Peyer's patch (tissue), 4 donors: ENCODE results near the gene UNC119.

ENCODE experiments used
- POLR2A ChIP-seq, 2 donors: fragments of 450-650 bp; IDR thresholded peaks; one replicate each; pipeline ENCODE4 v1.5.1; 2017; ENCODE audit warnings: antibody characterized with exemption in 2 of 2, mild to moderate bottlenecking in 2 of 2, moderate library complexity in 2 of 2
- TF ChIP-seq, protein P1 (sequence below), 6 experiments: fragments of 450-650 bp in 4 of 6; fragments of 200-600 bp in 2 of 6; sonication (generic) in 1 of 6; IDR thresholded peaks; one replicate each; pipeline ENCODE4 v1.5.1; 2017 to 2019; ENCODE audit warnings: antibody characterized with exemption in 6 of 6, mild to moderate bottlenecking in 3 of 6, moderate library complexity in 1 of 6

DNA sequence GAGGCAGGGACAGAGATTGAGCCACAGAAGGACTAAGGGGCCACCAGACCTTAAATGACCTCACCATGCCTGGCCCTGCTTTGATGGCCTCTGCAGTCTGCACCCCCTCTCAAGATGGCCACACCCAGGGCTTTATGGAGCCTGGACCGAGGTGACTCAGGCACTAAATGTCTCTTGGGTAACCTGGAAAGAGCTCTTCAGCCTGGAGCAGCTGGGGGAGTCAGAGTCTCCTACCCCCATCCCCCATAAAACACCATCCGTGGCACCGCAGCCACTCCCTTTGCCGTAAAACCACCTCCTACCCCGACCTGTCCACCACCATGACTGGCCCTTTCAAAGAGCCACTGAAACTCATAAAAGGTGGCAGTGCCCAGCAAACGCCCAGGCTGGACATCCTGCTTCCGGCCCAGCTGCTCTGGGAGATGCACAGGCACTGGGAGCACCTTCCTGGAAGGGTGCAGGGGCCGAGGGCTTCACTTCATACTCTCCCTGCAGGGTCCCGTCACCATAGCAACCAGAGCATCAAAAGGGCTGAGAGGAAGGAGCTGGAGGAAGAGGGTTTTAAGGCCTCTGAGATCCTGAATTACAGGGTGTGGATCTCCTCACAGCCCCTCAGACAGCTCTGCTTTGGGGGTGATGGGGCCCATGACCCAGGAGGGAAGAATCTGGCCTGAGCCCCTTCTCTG, 24.0 kb downstream of the UNC119 start:
- TF ChIP-seq, protein P1, sequence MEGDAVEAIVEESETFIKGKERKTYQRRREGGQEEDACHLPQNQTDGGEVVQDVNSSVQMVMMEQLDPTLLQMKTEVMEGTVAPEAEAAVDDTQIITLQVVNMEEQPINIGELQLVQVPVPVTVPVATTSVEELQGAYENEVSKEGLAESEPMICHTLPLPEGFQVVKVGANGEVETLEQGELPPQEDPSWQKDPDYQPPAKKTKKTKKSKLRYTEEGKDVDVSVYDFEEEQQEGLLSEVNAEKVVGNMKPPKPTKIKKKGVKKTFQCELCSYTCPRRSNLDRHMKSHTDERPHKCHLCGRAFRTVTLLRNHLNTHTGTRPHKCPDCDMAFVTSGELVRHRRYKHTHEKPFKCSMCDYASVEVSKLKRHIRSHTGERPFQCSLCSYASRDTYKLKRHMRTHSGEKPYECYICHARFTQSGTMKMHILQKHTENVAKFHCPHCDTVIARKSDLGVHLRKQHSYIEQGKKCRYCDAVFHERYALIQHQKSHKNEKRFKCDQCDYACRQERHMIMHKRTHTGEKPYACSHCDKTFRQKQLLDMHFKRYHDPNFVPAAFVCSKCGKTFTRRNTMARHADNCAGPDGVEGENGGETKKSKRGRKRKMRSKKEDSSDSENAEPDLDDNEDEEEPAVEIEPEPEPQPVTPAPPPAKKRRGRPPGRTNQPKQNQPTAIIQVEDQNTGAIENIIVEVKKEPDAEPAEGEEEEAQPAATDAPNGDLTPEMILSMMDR (IDR thresholded peaks at IDR 0.05), result no peak
- TF ChIP-seq POLR2A (IDR thresholded peaks at IDR 0.05), result no peak
